Gastroesophageal sphincter (tissue), 3 donors: ENCODE data around the gene GPN3.

Experiments used
- POLR2A ChIP-seq, 2 donors: fragments of 450-650 bp; IDR thresholded peaks; one replicate each; pipeline ENCODE4 v1.6.1; 2017; ENCODE audit warnings: antibody characterized with exemption in 2 of 2, mild to moderate bottlenecking in 2 of 2, moderate library complexity in 1 of 2
- POLR2AphosphoS5 ChIP-seq: sonication (generic); formaldehyde crosslinking; IDR thresholded peaks from one replicate; pipeline ENCODE4 v1.6.1; 2017; ENCODE audit warnings: antibody characterized with exemption
- TF ChIP-seq, protein P1 (sequence below), 4 experiments: fragments of 200-600 bp in 2 of 4; fragments of 450-650 bp in 2 of 4; sonication (generic) in 1 of 4; IDR thresholded peaks; one replicate each; pipeline ENCODE4 v1.5.1; 2017 to 2019; ENCODE audit warnings: antibody characterized with exemption in 4 of 4, mild to moderate bottlenecking in 2 of 4, moderate library complexity in 2 of 4

DNA sequence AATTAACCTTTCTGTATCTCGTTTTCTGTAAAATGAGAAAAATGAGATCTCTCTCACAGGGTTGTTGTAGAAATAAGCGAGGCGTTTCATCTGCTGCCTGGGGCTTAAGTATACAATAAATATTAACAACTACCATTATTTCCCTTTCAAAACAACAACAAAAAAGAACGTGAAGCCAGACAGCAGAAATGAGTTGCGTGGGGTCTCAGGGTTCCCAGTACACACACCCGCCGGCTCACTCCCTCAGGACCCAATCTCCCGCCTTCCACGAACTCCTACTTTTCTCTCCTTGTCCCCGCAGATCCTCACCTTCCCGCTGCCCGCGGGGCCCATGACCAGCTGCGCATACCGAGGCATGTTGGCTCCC lies 227 bp downstream of the GPN3 start:
- TF ChIP-seq, protein P1, sequence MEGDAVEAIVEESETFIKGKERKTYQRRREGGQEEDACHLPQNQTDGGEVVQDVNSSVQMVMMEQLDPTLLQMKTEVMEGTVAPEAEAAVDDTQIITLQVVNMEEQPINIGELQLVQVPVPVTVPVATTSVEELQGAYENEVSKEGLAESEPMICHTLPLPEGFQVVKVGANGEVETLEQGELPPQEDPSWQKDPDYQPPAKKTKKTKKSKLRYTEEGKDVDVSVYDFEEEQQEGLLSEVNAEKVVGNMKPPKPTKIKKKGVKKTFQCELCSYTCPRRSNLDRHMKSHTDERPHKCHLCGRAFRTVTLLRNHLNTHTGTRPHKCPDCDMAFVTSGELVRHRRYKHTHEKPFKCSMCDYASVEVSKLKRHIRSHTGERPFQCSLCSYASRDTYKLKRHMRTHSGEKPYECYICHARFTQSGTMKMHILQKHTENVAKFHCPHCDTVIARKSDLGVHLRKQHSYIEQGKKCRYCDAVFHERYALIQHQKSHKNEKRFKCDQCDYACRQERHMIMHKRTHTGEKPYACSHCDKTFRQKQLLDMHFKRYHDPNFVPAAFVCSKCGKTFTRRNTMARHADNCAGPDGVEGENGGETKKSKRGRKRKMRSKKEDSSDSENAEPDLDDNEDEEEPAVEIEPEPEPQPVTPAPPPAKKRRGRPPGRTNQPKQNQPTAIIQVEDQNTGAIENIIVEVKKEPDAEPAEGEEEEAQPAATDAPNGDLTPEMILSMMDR (IDR thresholded peaks at IDR 0.05): no peak
- no peak for TF ChIP-seq POLR2AphosphoS5
- peak in 1 of 2 donors; percentile 87 for TF ChIP-seq POLR2A (IDR thresholded peaks at IDR 0.05)
